Measurements from ENCODE around the gene SLC10A7.

The SLC10A7 gene

DNA sequence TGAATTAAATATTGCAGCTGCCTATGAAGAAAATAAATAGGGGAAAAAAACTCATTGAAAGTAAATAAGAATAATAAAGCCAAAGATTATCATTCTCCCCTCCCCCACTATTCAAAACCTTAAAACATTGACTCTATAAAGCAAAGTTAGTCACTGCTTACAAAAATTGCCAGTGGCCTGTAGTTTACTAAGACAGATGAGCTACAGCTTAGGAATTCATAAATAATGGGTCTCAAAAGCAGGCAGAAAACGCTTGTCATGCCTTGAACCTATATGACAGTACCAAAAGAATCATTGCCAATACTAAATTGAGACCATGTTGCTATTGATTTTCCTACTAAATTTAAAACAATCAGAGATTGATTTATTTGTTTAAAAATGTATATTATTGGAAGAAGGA lies 78.9 kb downstream of the SLC10A7 start:
- no peak for DNase-seq (ENCODE audit: extremely low read depth in 1 of 2, low read depth in 1 of 2)

DNA sequence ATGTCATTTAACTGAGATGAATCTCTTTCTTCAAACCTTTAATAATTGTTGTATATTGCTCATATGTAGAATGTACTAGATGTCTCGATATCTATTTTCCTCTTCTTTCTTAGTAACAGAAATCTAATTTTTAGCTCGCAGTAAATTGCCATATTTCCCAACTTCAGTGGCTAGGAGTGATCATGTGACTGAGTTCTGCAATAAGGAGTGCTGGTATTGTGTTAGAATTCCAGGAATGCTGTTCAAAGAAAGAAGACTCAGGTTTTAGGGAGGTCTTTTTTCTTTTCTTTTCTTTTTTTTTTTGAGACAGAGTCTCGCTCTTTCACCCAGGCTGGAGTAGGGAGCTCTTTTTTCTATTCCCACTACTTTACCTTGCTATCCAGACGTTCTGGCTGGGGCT lies 81.7 kb downstream of the SLC10A7 start:
- no peak for DNase-seq (ENCODE audit: extremely low read depth in 1 of 2, low read depth in 1 of 2)

DNA sequence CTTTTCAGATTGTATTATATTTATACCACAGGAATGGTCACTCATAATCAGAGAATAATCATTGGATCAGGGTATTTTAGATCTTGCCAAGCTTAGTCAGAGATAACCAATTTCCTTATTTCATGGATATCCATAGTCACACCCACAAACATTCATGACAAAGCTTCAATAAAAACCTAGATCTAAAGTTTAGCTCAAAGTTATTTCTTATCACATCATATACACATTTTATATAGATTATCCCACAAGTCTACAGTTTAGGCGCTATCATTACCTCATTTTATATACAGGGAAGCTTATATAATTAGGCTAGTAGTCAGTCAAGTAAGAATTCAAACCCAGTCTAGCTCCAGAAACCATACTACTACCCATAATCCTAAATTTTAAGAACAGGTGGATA lies 82.3 kb downstream of the SLC10A7 start:
- DNase-seq (ENCODE audit: extremely low read depth in 1 of 2, low read depth in 1 of 2), result no peak

DNA sequence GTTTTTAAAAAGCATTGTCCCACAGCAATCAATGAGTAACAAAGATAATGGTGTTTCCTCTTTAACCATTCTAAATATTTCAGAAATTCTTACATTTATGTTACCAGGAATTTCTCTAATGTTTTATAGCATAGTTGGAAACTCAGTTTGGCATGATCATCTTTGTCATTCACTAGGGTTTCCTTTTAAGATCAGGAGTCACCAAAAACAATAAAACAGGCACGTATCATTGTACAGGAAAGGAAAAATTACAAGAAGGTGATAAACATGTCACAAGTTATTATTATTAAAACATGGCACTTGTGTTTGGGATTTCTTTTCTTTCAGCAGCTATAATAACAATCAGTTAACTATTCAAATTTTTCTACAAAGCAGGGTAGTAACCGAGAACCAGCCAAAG lies 84.0 kb downstream of the SLC10A7 start:
- no peak for DNase-seq (ENCODE audit: extremely low read depth in 1 of 2, low read depth in 1 of 2)

DNA sequence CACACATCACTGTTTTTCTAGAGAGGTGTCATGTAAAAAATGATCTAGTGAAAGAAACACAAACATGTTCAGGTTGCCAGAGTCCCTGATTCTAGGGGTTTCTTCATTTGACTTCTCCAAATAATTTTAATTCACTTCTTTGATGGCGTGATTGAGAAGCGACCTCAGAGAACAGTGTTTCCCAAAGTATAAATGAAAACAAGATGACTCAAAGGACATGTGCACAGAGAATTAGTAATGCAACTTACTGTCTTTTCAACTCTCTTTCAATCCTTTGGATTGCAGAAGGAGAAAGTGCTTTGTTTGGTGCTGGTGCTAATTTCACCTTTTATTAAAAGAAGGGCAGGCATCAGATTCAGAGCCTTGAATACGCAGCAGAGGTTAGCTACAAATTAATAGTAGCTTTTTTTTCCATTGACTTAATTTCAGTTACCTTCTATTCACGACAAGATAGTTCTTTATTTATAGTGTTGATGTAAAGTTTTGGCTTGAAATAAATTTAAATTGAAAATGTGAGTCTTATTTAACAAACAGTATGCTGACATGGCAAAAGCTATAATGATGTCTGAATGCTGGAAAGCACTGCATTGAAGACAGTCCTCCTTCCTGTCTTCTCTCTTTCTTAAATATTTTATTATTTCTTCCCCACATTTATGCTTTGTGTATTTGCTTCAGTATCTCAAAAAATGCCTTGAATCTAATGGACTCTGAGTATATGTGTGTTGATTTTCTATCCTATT lies 85.1 kb downstream of the SLC10A7 start:
- no peak for DNase-seq (ENCODE audit: extremely low read depth in 1 of 2, low read depth in 1 of 2)

DNA sequence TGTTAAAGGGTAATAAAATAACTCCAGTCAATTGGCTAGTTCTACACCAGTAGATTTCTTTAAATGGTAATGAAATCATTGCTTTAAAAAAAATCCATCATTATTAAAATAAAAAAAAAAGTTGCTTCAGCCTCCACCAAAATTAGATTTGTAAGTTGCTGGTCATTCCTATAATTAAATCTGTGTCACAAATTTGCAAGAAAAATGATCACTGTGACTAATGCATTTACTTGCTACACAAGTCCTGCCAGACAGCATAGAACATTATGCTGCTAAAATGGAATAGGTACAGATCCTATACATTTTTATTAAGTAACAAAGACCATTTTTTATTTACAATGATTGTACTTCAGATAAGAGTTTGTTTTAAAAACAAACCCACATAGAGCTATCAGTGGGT lies 85.8 kb downstream of the SLC10A7 start:
- no peak for DNase-seq (ENCODE audit: extremely low read depth in 1 of 2, low read depth in 1 of 2)

DNA sequence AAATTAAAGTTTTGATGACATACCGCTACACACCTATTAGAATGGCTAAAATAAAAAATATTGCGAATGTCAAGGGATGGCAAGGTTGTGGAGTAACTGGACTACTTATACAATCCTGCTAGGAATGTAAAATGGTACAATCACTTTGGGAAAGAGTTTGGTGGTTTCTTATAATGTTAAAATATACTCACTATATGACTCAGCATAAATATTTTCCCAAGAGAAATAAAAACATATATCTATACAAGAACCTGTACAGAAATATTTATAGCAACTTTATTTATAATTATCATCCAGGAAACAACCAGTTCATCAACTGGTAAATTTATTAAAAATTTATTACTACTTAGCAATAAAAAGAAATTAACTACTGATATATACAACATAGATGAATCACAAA lies 89.7 kb downstream of the SLC10A7 start:
- no peak for DNase-seq (ENCODE audit: extremely low read depth in 1 of 2, low read depth in 1 of 2)

DNA sequence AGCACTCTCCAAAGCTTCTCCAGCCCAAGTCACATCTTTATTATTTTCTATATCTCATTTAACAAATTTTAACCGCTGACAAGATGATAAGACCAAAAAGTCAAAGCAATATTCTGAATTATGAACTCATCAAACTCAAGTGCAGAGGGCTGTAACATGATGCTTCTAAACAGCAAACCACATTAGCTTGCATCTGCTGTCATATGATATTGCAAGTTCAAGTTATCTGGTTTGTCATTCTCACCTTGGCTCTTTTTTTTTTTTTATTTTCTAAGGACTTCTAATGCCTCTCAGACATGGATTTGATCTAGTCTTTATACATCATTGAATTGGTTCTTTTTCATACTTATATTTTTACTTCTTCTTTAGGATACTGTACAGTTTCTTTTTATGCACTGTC lies 93.4 kb downstream of the SLC10A7 start:
- no peak for DNase-seq (ENCODE audit: extremely low read depth in 1 of 2, low read depth in 1 of 2)

DNA sequence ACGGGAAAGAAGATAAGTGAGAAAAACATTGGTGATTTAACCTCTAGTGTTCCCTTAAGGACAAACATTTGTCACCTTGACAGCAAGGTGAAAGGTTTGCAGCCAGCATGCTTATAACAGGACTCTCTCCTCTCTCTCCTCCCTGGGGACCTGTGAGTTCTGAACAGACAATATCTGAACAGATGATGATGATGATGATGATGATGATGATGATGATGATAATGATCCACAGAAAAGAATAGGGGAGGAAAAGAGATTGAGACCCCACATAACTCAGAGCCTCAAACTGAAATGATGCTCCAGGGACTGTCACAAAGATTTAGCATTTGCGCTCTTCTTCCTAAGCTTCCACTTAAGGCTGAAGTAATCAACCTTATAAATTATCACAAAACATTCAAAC lies 103.9 kb downstream of the SLC10A7 start:
- no peak for DNase-seq (ENCODE audit: extremely low read depth in 1 of 2, low read depth in 1 of 2)

DNA sequence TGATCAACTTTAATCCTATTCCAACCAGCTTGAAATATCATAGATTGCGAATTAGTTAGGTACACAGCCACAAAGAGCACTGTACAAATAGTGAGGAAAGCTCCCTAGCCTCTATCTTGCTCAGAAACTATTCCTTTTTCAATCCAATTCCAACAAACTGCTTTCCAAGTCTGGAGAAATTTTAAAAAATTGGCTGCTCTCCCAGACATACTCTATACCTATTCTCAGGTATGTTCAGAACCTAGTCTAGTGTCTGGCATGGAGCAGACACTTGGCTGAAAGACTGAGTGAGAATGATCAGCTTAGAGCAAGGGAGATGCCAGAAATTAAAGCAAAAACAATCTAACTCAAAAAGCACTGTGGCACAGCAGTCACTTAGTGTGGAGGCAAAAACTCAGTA lies 105.9 kb downstream of the SLC10A7 start:
- DNase-seq (ENCODE audit: extremely low read depth in 1 of 2, low read depth in 1 of 2), result no peak

DNA sequence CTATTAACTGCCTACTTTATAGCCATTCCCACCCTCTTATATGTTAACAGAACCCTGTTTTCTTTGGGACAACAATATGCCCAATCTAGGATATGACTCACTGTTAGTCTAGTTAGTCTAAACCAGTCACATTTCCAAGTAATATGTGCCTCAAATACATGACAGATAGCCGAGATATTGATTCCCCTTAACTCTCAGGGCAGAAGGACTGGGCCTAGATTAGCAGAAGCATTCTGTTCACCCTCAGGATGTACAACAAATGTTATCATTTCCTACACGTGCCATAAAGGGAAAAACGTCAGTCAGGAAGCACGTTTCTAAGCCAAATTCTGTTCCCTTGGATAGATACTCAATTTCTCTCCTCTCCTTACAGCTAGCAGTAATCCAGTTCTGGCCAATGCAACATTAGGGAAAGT lies 114.1 kb downstream of the SLC10A7 start:
- DNase-seq (ENCODE audit: extremely low read depth in 1 of 2, low read depth in 1 of 2), result no peak

DNA sequence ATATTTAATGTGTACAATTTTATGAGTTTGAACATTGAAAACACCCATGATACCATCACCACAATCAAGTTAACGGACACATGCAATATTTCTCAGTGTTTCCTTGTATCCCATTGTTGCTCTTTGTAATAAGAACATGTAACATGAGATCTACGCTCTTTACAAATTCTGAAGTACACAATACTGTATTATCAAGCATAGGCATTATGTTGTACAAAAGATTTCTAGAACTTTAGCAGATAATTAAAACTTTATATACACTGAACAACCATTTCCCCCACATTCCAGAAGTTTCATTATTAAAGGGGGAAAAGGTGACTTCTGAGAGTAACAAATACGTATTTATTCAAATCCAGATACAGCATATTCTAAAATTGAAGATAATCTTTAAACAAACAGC lies 114.5 kb downstream of the SLC10A7 start:
- no peak for DNase-seq (ENCODE audit: extremely low read depth in 1 of 2, low read depth in 1 of 2)

DNA sequence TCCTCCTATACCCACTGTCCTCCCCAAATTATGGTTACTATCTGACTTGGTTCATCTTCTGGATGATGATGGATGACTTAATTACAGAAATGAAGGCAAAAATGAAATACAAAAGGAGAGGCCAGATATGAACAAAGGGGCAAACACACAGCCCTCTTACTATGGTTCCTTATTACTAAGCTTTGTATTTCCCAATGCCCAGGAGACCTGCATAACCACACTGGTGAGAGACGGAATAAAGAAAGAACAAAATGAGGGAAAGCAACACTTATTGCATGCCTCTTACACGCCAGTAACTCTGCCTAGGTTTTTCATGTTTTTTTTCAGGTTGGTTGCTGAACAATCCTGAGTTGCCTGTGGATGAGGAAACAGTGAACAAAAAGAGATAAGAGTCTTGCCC lies 120.5 kb downstream of the SLC10A7 start:
- no peak for DNase-seq (ENCODE audit: extremely low read depth in 1 of 2, low read depth in 1 of 2)

DNA sequence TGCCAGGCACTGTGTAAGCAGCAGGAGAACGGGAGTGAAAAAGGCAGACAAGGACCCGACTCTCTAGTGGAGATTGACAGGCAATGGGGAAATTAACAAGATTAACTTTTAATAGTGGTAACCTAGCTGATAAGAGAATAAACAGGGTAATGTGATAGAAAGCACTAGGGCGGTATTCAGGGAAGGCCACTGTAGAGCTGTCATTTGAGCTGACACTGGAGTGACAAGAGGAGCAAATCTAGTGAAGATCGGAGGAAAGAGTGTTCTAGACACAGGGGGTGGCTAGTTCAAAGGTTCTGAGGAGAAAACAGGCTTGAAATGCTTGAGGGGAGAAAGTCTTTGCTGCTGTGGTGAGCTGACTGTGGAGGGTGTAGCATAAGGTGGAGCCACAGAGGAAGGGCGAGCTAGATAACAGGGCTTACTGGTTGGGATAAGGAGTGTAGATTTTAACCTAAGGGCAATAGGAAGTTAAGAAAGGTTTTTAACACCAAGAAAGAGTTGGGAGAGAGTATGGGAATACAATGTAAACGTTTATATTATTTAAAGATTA lies 122.8 kb downstream of the SLC10A7 start:
- DNase-seq (ENCODE audit: extremely low read depth in 1 of 2, low read depth in 1 of 2), result no peak

DNA sequence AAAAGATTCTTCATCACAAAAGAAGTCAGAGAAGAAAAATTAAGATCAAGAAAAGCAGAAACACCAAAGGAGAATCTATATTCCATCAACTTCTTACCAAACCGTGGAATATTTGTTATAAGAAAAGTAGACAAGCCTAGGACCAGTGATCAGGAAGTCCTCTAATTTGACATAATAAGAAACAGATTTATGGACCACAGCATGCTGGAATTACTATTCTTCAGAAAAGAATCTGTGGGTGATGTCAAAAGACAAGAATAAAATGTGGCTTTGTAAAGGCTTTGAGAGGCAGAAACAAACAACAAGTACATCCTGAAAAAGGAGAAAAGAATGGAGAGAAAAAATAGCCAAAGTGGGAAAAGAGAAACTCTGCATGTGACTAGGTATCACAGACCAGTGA lies 123.3 kb downstream of the SLC10A7 start:
- DNase-seq (ENCODE audit: extremely low read depth in 1 of 2, low read depth in 1 of 2), result no peak

DNA sequence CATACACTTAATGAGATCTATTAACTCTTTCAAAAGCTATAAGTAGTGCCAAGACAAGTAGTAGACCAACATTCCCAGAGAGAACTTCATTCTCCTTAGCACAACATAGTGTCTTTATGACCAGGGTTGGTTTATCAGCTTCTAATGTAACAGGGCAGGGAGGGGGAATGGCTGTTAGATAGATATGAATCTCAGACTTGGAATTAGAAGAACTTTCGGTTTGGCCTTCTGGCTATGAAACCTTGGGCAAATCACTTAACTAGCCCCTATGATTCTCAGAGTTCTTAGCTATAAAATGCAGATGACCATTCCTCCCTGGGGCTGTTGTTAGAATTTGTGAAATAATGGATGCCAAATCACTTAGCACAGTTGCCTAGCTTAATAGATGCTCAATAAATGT lies 132.2 kb downstream of the SLC10A7 start:
- no peak for DNase-seq (ENCODE audit: extremely low read depth in 1 of 2, low read depth in 1 of 2)

DNA sequence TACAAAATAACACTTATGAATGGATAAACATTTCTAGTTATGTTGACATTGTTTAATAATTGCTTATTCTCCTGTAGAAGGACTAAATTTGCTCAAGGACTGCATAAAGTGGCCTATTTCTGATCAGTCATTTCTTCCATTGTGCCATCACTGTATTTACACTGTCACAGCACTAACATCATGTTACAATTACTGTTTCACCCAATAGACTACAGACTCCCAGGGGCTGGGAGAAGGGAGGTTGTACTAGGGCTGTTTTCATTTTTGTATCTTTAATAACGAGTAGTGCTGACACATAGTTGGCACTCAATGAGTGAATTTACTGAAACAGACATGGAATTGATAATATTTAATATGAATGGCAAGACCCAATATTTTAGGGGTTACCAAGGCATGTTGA lies 139.5 kb downstream of the SLC10A7 start:
- no peak for DNase-seq (ENCODE audit: extremely low read depth in 1 of 2, low read depth in 1 of 2)

DNA sequence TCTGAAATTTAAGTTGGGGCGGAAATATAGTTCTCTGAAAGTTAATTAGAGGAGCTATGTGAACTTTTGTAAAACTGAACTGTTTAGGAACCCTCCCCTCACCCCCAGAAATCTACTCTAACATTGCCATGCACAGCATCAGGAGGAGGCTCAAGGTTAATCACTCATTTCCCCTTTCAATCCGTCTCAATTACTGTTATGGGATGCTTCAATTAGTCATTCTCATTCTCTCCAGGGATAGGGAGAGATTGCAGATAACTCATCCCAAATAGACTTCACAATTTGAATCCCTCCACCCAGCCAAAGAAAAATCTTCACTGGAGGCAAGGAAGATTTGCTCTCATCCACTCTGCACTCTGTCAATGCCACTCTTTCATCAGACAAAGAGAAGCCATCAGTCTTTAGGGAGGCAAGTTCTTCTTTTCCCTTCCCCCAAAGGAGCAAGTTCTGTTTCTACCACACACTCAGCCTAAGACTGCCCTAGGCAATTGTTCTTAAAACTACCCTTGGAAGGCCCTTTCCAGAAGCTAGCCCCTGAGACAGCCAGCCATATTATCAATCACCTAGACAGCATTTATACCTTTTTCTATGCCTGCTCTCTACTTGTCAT lies 140.4 kb downstream of the SLC10A7 start:
- no peak for DNase-seq (ENCODE audit: extremely low read depth in 1 of 2, low read depth in 1 of 2)

DNA sequence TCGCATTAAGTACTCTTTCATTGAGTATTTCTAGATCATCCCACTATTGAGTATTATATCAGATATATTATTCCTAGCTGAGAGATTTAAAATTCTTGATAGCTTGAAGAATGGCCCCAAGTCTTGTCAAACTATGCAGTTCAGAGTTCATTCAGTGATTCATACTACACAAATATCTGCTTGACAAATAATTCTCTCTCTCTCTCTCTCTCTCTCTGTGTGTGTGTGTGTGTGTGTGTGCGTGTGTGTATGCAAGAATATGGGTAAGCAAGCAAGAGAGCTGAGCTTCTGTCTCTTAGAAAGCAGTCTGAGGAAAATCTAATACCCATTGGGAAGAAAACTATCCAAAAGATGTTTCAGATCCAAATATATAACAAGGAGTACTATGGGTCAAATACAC lies 142.0 kb downstream of the SLC10A7 start:
- no peak for DNase-seq (ENCODE audit: extremely low read depth in 1 of 2, low read depth in 1 of 2)

DNA sequence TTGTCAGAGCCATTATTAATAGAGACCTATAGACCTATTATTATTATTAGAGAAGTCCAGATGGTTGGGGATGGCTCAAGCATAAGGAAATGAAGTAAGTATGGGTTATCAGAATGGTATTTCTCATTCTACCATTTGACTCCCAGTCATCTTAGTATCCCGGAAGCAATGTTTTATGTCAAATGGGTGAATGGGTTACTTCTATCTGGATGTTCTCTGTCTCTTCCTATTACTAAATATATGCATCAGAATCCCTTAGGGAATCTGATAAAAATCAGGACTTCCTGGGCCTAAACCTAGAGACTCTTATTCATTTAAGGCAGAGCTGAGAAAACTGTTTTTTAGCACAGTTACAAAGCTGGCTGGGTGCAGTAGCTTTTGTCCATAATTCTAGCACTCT lies 149.9 kb downstream of the SLC10A7 start:
- DNase-seq (ENCODE audit: extremely low read depth in 1 of 2, low read depth in 1 of 2), result no peak

DNA sequence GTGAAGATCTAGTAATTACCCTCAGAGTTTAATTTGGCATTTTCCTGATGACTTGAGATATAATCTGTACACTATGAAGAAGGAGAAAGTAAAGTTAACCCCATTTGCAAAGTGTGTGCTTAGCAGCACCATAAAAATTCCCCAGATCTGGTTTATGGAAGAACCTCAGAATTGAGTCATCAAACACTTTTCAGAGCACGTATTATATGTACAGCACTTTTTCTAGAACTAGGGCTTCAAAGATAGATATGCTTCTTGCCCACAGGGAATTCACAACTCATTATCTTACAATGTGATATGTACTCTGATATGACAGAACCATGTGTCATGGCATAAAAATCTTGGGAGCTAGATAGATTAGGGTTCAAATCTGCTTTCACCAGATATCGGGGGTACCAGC lies 150.9 kb downstream of the SLC10A7 start:
- no peak for DNase-seq (ENCODE audit: extremely low read depth in 1 of 2, low read depth in 1 of 2)

DNA sequence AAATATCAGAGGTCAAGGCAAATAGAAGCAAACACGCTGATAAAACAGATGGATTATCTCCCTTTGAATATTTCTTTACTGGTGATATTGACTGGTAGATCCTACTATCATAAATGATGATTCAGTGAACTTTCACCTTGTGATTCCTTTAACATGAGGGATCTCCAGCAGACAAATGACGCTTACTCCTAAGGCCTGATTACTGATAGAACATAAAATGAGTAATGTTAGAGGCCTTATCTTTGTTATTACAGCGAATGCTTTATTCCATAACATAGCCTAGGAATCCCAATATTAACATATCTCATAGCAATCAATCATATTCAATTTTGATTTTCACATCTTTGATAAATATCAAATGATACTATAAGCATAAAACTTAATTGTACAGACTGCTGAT lies 152.3 kb downstream of the SLC10A7 start:
- DNase-seq (ENCODE audit: extremely low read depth in 1 of 2, low read depth in 1 of 2), result no peak

DNA sequence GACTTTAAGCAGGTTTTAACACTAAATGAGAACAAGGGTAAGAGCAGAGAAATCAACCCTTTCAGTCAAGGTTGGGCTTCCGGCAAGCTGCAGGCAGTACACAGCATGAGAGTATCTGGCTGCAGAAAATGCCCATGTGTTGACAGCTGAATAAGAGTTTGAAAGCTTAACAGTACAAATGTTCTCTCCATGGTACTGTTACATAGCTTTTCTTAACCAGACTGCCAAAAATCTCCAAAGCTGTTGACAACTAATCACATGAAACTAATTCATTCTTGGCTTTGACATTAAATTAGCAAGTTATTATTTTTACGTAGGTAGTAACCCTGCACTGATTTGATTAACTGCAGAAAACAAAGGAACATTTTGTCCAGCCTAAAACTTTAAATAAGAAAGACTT lies 153.5 kb downstream of the SLC10A7 start:
- DNase-seq (ENCODE audit: extremely low read depth in 1 of 2, low read depth in 1 of 2), result no peak
